22Rv1 (cell line): Measurements from ENCODE around the gene SLC7A1.

Source experiments
- ZFX ChIP-seq: fragments of 450-650 bp; IDR thresholded peaks from 2 replicates; pipeline ENCODE4 v1.6.1; 2017; ENCODE audit warnings: antibody characterized with exemption, borderline replicate concordance
- TF ChIP-seq, protein P1 (sequence below): fragments of 450-650 bp; IDR thresholded peaks from 2 replicates; pipeline ENCODE4 v1.5.1; 2017; ENCODE audit warnings: mild to moderate bottlenecking

DNA sequence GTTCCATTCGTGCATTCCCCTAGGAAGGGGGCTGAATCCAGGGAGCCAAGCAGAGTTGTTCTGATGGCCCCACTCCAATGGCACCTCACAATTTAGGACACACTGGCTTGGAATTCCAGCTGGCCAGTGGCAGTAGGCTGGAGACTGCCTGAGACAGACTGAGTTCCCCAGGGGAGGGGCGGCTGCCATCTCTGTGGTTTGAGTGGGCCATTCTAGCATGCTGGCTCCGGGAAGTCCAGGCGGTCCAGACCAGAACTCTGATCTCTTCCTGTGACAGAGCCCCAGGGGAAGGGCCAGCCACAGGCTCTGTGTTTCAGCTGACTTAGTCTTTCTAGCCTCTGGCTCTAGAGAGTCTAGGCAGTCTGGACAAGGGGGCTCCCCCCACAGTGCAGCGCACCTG, 29.5 kb upstream of the SLC7A1 start:
- TF ChIP-seq, protein P1, sequence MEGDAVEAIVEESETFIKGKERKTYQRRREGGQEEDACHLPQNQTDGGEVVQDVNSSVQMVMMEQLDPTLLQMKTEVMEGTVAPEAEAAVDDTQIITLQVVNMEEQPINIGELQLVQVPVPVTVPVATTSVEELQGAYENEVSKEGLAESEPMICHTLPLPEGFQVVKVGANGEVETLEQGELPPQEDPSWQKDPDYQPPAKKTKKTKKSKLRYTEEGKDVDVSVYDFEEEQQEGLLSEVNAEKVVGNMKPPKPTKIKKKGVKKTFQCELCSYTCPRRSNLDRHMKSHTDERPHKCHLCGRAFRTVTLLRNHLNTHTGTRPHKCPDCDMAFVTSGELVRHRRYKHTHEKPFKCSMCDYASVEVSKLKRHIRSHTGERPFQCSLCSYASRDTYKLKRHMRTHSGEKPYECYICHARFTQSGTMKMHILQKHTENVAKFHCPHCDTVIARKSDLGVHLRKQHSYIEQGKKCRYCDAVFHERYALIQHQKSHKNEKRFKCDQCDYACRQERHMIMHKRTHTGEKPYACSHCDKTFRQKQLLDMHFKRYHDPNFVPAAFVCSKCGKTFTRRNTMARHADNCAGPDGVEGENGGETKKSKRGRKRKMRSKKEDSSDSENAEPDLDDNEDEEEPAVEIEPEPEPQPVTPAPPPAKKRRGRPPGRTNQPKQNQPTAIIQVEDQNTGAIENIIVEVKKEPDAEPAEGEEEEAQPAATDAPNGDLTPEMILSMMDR = no peak
- no peak for TF ChIP-seq ZFX
